H9 (cell line): Measurements from ENCODE around the gene CEP192. TPM values are rescaled to one million over a fixed set of nuclear protein-coding genes. Genes with fewer than 3 reads are reported as not detected.

Source experiments
- DNase-seq: peaks from one replicate; pipeline ENCODE4 v3.0.0-alpha.2; 2017
- H2AFZ ChIP-seq: one replicate; pipeline ENCODE4 v1.6.1; 2013; ENCODE audit warnings: mild to moderate bottlenecking, low read length, control low read depth, moderate library complexity
- H2AK5ac ChIP-seq: 2 replicates; pipeline ENCODE4 v1.6.1; 2013; ENCODE audit warnings: low read length, control low read depth, mixed read lengths; ENCODE audit not compliant: insufficient read length
- H2BK120ac ChIP-seq: one replicate; pipeline ENCODE4 v1.6.1; 2013; ENCODE audit warnings: low read depth, mild to moderate bottlenecking, low read length, control low read depth, inconsistent platforms; ENCODE audit not compliant: poor library complexity, severe bottlenecking
- H2BK12ac ChIP-seq: 2 replicates; pipeline ENCODE4 v1.6.1; 2013; ENCODE audit warnings: low read length, control low read depth, mixed read lengths, low read depth; ENCODE audit not compliant: insufficient read length
- H2BK15ac ChIP-seq: 2 replicates; pipeline ENCODE4 v1.6.1; 2013; ENCODE audit warnings: low read depth, low read length, control low read depth
- H2BK20ac ChIP-seq: one replicate; pipeline ENCODE4 v1.6.1; 2013; ENCODE audit warnings: low read depth, mild to moderate bottlenecking, low read length, control low read depth, inconsistent platforms; ENCODE audit not compliant: poor library complexity, severe bottlenecking
- H2BK5ac ChIP-seq: 2 replicates; pipeline ENCODE4 v1.6.1; 2013; ENCODE audit warnings: low read length, control low read depth, mixed read lengths; ENCODE audit not compliant: insufficient read length
- H3K14ac ChIP-seq: 2 replicates; pipeline ENCODE4 v1.6.1; 2013; ENCODE audit warnings: low read length, control low read depth; ENCODE audit not compliant: insufficient read depth
- H3K18ac ChIP-seq: 2 replicates; pipeline ENCODE4 v1.6.1; 2013; ENCODE audit warnings: low read depth, mild to moderate bottlenecking, mixed read lengths, low read length, control low read depth; ENCODE audit not compliant: insufficient read length
- H3K23ac ChIP-seq: 2 replicates; pipeline ENCODE4 v1.6.1; 2013; ENCODE audit warnings: low read length, control low read depth, mixed read lengths, low read depth; ENCODE audit not compliant: insufficient read length
- H3K23me2 ChIP-seq: 2 replicates; pipeline ENCODE4 v1.6.1; 2013; ENCODE audit warnings: low read depth, mild to moderate bottlenecking, mixed read lengths, low read length, control low read depth; ENCODE audit not compliant: insufficient read length, poor library complexity, severe bottlenecking
- H3K27ac ChIP-seq: 2 replicates; pipeline ENCODE4 v1.5.1; 2013; ENCODE audit warnings: low read length, control low read depth, mixed read lengths, low read depth; ENCODE audit not compliant: insufficient read length
- H3K27me3 ChIP-seq: 2 replicates; pipeline ENCODE4 v1.6.1; 2013; ENCODE audit warnings: low read length, control low read depth, inconsistent platforms; ENCODE audit not compliant: insufficient read depth
- H3K4ac ChIP-seq: 2 replicates; pipeline ENCODE4 v1.6.1; 2013; ENCODE audit warnings: low read depth, mild to moderate bottlenecking, control low read depth, inconsistent platforms, low read length, moderate library complexity
- H3K4me1 ChIP-seq: 2 replicates; pipeline ENCODE4 v1.6.1; 2013; ENCODE audit warnings: low read length, control low read depth, inconsistent platforms; ENCODE audit not compliant: insufficient read depth
- H3K4me2 ChIP-seq: 2 replicates; pipeline ENCODE4 v1.6.1; 2013; ENCODE audit warnings: low read length, control low read depth, mixed read lengths; ENCODE audit not compliant: insufficient read length, insufficient read depth
- H3K56ac ChIP-seq: 2 replicates; pipeline ENCODE4 v1.6.1; 2013; ENCODE audit warnings: low read depth, mild to moderate bottlenecking, mixed read lengths, low read length, control low read depth; ENCODE audit not compliant: insufficient read length
- H3K79me1 ChIP-seq: 2 replicates; pipeline ENCODE4 v1.6.1; 2013; ENCODE audit warnings: low read depth, mild to moderate bottlenecking, moderate library complexity, low read length, control low read depth, inconsistent platforms; ENCODE audit not compliant: insufficient read depth, poor library complexity, severe bottlenecking
- H3K79me2 ChIP-seq: 2 replicates; pipeline ENCODE4 v1.6.1; 2013; ENCODE audit warnings: low read length, control low read depth, inconsistent platforms; ENCODE audit not compliant: insufficient read depth
- H3K9ac ChIP-seq: 2 replicates; pipeline ENCODE4 v1.6.1; 2013; ENCODE audit warnings: low read length, control low read depth, mixed read lengths; ENCODE audit not compliant: insufficient read length; ENCODE audit errors: extremely low read depth
- H3K9me3 ChIP-seq: one replicate; pipeline ENCODE4 v1.6.1; 2013; ENCODE audit warnings: low read depth, low read length, inconsistent platforms; ENCODE audit not compliant: control insufficient read depth
- H3T11ph ChIP-seq: one replicate; pipeline ENCODE4 v1.6.1; 2013; ENCODE audit warnings: mild to moderate bottlenecking, low read length, control low read depth, inconsistent platforms
- H4K20me1 ChIP-seq: one replicate; pipeline ENCODE4 v1.6.1; 2013; ENCODE audit not compliant: control insufficient read depth, insufficient read length, insufficient read depth
- H4K5ac ChIP-seq: 2 replicates; pipeline ENCODE4 v1.6.1; 2013; ENCODE audit warnings: low read depth, mild to moderate bottlenecking, mixed read lengths, low read length, control low read depth; ENCODE audit not compliant: insufficient read length
- H4K8ac ChIP-seq: replicated peaks from 2 replicates; pipeline ENCODE4 v1.6.1; 2013; ENCODE audit warnings: low read length, control low read depth, mixed read lengths, low read depth; ENCODE audit not compliant: insufficient read length
- H4K91ac ChIP-seq: 2 replicates; pipeline ENCODE4 v1.6.1; 2013; ENCODE audit warnings: low read depth, mild to moderate bottlenecking, moderate library complexity, mixed read lengths, low read length, control low read depth; ENCODE audit not compliant: insufficient read length
- H3K27ac Mint-ChIP-seq, 3 experiments: 2 replicates in 2 of 3; 3 replicates in 1 of 3; pipeline ENCODE4 v1.8.0; 2020 to 2021; ENCODE audit warnings: mixed read lengths in 3 of 3, mild to moderate bottlenecking in 1 of 3, moderate library complexity in 1 of 3
- H3K27me3 Mint-ChIP-seq: 2 replicates; pipeline ENCODE4 v1.8.0; 2021; ENCODE audit warnings: low read depth, mild to moderate bottlenecking, moderate library complexity, mixed read lengths
- H3K36me3 Mint-ChIP-seq, 3 experiments: 2 replicates in 2 of 3; 3 replicates in 1 of 3; pipeline ENCODE4 v1.8.0; 2020 to 2021; ENCODE audit warnings: low read depth in 3 of 3, mixed read lengths in 3 of 3; ENCODE audit not compliant: insufficient read depth in 1 of 3
- H3K4me1 Mint-ChIP-seq, 2 experiments: 2 replicates each; pipeline ENCODE4 v1.8.0; 2020; ENCODE audit warnings: mixed read lengths in 2 of 2
- H3K4me3 Mint-ChIP-seq, 2 experiments: 2 replicates in 1 of 2; 3 replicates in 1 of 2; pipeline ENCODE4 v1.8.0; 2020 to 2021; ENCODE audit warnings: mild to moderate bottlenecking in 2 of 2, mixed read lengths in 2 of 2, moderate library complexity in 1 of 2
- H3K9me3 Mint-ChIP-seq, 2 experiments: 2 replicates in 1 of 2; 3 replicates in 1 of 2; pipeline ENCODE4 v1.8.0; 2020; ENCODE audit warnings: mild to moderate bottlenecking in 2 of 2, mixed read lengths in 2 of 2, moderate library complexity in 1 of 2
- WGBS: extraction: QIAGEN DNeasy Blood & Tissue Kit; methylation state at CpG from one replicate; pipeline ENCODE4 v1.1.7; 2013; ENCODE audit warnings: missing lambda C conversion rate, low lambda C conversion rate, mixed read lengths; ENCODE audit not compliant: insufficient read length; ENCODE audit errors: extremely low coverage; 5-methylcytosine and 5-hydroxymethylcytosine counted together
- total RNA-seq: library from RNA; stranded (reverse); gene quantifications from 2 replicates; pipeline ENCODE4 v1.2.1, GENCODE V29; 2021
- TF ChIP-seq, protein P1 (sequence below): fragments of 200-600 bp; sonication (generic); conservative IDR thresholded peaks from 3 replicates; pipeline ENCODE4 v1.8.0; 2021; ENCODE audit warnings: antibody characterized with exemption, mild to moderate bottlenecking

Gene CEP192
- total RNA-seq, 1 experiment from 2014 or later = 23.5 TPM

DNA sequence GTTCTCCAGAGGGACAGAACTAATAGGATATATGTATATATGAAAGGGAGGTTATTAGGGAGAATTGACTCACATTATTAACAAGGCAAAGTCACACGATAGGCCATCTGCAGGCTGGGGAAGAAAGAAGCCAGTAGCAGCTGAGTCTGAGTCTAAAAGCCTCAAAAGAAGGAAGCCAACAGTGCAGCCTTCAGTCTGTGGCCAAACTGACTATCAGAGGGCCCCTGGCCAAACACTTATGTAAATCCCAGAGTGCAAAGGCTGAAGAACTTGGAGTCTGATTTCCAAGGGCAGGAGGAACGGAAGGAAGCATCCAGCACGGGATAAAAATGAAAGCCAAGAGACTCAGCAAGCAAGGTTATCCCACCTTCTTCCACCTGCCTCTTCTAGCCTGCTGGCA is 119.4 kb downstream of the CEP192 start:
- no peaks in the 10 kb centered on the region for H3K9me3 ChIP-seq
- H3K4me1 ChIP-seq = no peaks in the 10 kb centered on the region
- H2AFZ ChIP-seq = no peak overlapping the region
- no peak overlapping the region for H3T11ph ChIP-seq
- WGBS = no CpG with 5 or more reads among the region's 3 CpGs
- H3K9ac ChIP-seq = no peak overlapping the region
- no peak overlapping the region for H2BK15ac ChIP-seq
- no peak overlapping the region for H3K4ac ChIP-seq
- H4K5ac ChIP-seq = no peak overlapping the region
- no peaks in the 10 kb centered on the region for H4K20me1 ChIP-seq
- Mint-ChIP-seq H3K27me3 (no peaks in the 10 kb centered on the region; the same call in 1 of the 2 replicates), H3K9me3 (peaks cover 11 to 13% of the 10 kb centered on the region in 2 experiments; a peak in 4 of 5 replicates), H3K4me3 (no peak overlapping the region), H3K27ac (no peak overlapping the region), H3K36me3 (peaks cover 40 to 57% (median 53%) of the 10 kb centered on the region in 3 experiments), H3K4me1 (peaks cover 2 to 4% of the 10 kb centered on the region in 2 experiments; a peak in 1 of 4 replicates)
- no peak for DNase-seq
- no peak overlapping the region for H3K23ac ChIP-seq
- H3K4me2 ChIP-seq = no peak overlapping the region
- H3K27me3 ChIP-seq = no peaks in the 10 kb centered on the region
- H3K23me2 ChIP-seq = no peaks in the 10 kb centered on the region
- H2AK5ac ChIP-seq = no peak overlapping the region
- H4K91ac ChIP-seq = no peak overlapping the region
- no peak overlapping the region for H3K56ac ChIP-seq
- no peak overlapping the region for H2BK5ac ChIP-seq
- no peak overlapping the region for H2BK12ac ChIP-seq
- H2BK120ac ChIP-seq = no peak overlapping the region
- no peaks in the 10 kb centered on the region for H3K79me2 ChIP-seq
- no peak overlapping the region for H2BK20ac ChIP-seq
- no peak overlapping the region for H3K27ac ChIP-seq
- TF ChIP-seq, protein P1, sequence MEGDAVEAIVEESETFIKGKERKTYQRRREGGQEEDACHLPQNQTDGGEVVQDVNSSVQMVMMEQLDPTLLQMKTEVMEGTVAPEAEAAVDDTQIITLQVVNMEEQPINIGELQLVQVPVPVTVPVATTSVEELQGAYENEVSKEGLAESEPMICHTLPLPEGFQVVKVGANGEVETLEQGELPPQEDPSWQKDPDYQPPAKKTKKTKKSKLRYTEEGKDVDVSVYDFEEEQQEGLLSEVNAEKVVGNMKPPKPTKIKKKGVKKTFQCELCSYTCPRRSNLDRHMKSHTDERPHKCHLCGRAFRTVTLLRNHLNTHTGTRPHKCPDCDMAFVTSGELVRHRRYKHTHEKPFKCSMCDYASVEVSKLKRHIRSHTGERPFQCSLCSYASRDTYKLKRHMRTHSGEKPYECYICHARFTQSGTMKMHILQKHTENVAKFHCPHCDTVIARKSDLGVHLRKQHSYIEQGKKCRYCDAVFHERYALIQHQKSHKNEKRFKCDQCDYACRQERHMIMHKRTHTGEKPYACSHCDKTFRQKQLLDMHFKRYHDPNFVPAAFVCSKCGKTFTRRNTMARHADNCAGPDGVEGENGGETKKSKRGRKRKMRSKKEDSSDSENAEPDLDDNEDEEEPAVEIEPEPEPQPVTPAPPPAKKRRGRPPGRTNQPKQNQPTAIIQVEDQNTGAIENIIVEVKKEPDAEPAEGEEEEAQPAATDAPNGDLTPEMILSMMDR = no peak
- H3K79me1 ChIP-seq = no peaks in the 10 kb centered on the region
- H4K8ac ChIP-seq = no peak overlapping the region
- H3K18ac ChIP-seq = no peak overlapping the region
- H3K14ac ChIP-seq = no peak overlapping the region
